ENCODE results near the gene UBQLN4. TPM values are rescaled to one million over a fixed set of nuclear protein-coding genes. Genes with fewer than 3 reads are reported as not detected.

The UBQLN4 gene
- total RNA-seq, 1 experiment from 2014 or later, result 43.9 TPM

Other genes starting within 250 kb of the UBQLN4 start
- 16.2 and 16.9 TPM in 2 replicates for gene GON4L, start 196.6 kb downstream of the UBQLN4 start, total RNA-seq (2014; rRNA removed; shearing (Covaris generic))
- gene SYT11, start 194.2 kb downstream of the UBQLN4 start, total RNA-seq (2014; rRNA removed; shearing (Covaris generic)), result 15.0 and 16.9 TPM in 2 replicates
- gene RIT1, start 142.4 kb downstream of the UBQLN4 start, total RNA-seq (2014; rRNA removed; shearing (Covaris generic)), result 9.1 and 10.1 TPM in 2 replicates
- gene KHDC4, start 119.4 kb downstream of the UBQLN4 start, total RNA-seq (2014; rRNA removed; shearing (Covaris generic)), result 31.2 and 36.2 TPM in 2 replicates
- gene RXFP4, start 112.2 kb downstream of the UBQLN4 start, total RNA-seq (2014; rRNA removed; shearing (Covaris generic)), result 0.55 TPM in 1 of 2 replicates, not detected in the other
- 91.6 and 96.6 TPM in 2 replicates for gene ARHGEF2, start 75.3 kb downstream of the UBQLN4 start, total RNA-seq (2014; rRNA removed; shearing (Covaris generic))
- gene SSR2, start 32.8 kb downstream of the UBQLN4 start, total RNA-seq (2014; rRNA removed; shearing (Covaris generic)), result 582 and 611 TPM in 2 replicates
- gene LAMTOR2, start 984 bp upstream of the UBQLN4 start, total RNA-seq (2014; rRNA removed; shearing (Covaris generic)), result 67.1 and 78.0 TPM in 2 replicates
- gene RAB25, start 7.4 kb upstream of the UBQLN4 start, total RNA-seq (2014; rRNA removed; shearing (Covaris generic)), result 0.06 TPM in 1 of 2 replicates, not detected in the other
- 3.4 and 5.2 TPM in 2 replicates for gene MEX3A, start 28.7 kb upstream of the UBQLN4 start, total RNA-seq (2014; rRNA removed; shearing (Covaris generic))
- gene LMNA, start 60.9 kb upstream of the UBQLN4 start, total RNA-seq (2014; rRNA removed; shearing (Covaris generic)), result 835 and 846 TPM in 2 replicates
- gene SEMA4A, start 99.8 kb upstream of the UBQLN4 start, total RNA-seq (2014; rRNA removed; shearing (Covaris generic)), result not detected in 2 replicates
- 21.4 and 28.6 TPM in 2 replicates for gene SLC25A44, start 140.3 kb upstream of the UBQLN4 start, total RNA-seq (2014; rRNA removed; shearing (Covaris generic))
- 49.4 and 71.6 TPM in 2 replicates for gene PMF1, start 159.2 kb upstream of the UBQLN4 start, total RNA-seq (2014; rRNA removed; shearing (Covaris generic))
- gene BGLAP, start 188.4 kb upstream of the UBQLN4 start, total RNA-seq (2014; rRNA removed; shearing (Covaris generic)), result 2.3 TPM in 1 of 2 replicates, not detected in the other
- 0.40 and 0.47 TPM in 2 replicates for gene PAQR6, start 194.3 kb upstream of the UBQLN4 start, total RNA-seq (2014; rRNA removed; shearing (Covaris generic))
- 94.1 and 95.9 TPM in 2 replicates for gene SMG5, start 229.0 kb upstream of the UBQLN4 start, total RNA-seq (2014; rRNA removed; shearing (Covaris generic))
- 2.2 and 2.7 TPM in 2 replicates for gene TMEM79, start 230.5 kb upstream of the UBQLN4 start, total RNA-seq (2014; rRNA removed; shearing (Covaris generic))
- 49.0 and 62.7 TPM in 2 replicates for gene GLMP, start 241.9 kb upstream of the UBQLN4 start, total RNA-seq (2014; rRNA removed; shearing (Covaris generic))
- gene VHLL, start 245.5 kb upstream of the UBQLN4 start, total RNA-seq (2014; rRNA removed; shearing (Covaris generic)), result not detected in 2 replicates